Right kidney (tissue), 1 donor: ENCODE results near the gene DNAH11.

Experiments used
- DNase-seq: peaks from one replicate; pipeline ENCODE4 v3.0.0-alpha.2; 2016

The DNAH11 gene

DNA sequence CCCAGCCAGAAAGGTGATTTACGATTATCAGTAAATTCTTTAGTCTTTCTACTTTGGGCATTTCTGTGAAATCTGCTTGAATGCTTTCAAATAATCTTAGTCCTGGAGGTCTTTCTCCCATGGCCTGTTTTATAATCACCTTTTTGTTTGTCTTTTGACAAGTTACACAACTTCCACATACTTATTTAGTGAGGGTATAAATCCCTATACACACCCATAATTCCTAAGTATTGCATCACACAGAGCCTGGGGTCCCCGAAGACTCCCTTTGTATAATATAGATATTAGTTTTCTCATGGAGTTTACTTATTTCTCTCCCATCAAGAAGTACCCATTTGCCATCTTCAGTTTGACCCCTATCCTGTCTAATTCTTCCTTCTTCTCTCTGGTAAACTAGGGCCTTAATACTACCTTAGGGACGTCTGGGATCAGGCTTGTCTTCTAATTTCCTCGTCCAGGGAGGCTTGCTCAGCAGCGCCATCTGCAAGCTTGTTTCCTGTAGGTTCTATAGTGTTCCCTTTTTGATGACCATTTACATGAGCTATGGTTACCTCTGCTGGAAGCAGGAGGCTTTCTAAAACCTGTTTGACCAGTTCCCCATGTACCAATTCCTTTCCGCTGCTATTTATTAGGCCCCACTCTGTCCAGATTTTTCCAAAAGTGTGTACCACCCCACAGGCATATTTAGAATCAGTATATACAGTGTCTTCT lies 8.1 kb downstream of the DNAH11 start:
- DNase-seq, result no peak

- no peak for DNase-seq
These were observed 19.5 kb downstream of the DNAH11 start for GRCh38 chr7:21562385-21562784.

- DNase-seq, result no peak
These were observed 22.8 kb downstream of the DNAH11 start for GRCh38 chr7:21565614-21566013.

DNA sequence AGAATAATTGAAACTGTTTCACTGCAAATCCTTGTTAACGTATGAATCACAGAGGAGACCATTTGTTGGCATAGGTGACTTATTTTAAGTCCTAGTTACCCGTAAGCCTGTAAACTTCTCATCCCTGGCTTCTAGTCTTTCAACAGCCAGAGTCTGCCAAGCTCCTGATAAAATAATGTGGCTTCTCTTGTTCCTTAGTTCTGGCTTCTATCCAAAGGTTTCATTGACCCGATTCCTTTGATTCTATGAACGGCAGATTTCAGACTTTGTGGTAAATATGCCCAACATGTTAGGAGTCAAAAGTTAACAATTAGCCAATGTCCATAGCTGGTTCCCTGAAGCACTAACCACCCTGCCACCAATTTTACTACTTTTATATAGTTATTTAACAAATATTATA lies 23.3 kb downstream of the DNAH11 start:
- no peak for DNase-seq

GRCh38 chr7:21568762-21569161 lies 25.9 kb downstream of the DNAH11 start:
- no peak for DNase-seq

- no peak for DNase-seq
These were observed 29.8 kb downstream of the DNAH11 start for GRCh38 chr7:21572331-21573313.

GRCh38 chr7:21579341-21580072 lies 36.7 kb downstream of the DNAH11 start:
- DNase-seq, result no peak

DNA sequence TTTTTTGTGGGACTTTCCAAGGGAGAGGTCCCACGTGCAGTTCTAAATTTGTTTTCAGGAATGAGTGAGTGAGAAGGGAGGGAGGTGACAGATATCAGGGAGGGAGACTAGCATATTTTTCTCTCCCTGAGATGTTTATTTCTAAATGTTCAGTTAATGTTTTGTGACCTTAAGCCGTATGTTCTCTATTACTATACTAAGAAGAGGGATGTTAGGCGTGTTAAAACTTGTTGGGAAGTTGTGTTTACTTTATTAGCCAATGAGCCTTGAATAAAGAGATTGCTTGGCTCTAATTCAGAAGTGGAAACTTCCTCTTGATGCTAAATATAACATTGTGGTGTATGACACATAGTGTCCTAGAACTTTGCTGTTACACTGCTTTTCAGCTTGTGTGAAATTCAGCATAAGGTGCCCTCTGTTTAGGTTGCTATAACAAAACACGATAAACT lies 37.3 kb downstream of the DNAH11 start:
- DNase-seq, result no peak

DNA sequence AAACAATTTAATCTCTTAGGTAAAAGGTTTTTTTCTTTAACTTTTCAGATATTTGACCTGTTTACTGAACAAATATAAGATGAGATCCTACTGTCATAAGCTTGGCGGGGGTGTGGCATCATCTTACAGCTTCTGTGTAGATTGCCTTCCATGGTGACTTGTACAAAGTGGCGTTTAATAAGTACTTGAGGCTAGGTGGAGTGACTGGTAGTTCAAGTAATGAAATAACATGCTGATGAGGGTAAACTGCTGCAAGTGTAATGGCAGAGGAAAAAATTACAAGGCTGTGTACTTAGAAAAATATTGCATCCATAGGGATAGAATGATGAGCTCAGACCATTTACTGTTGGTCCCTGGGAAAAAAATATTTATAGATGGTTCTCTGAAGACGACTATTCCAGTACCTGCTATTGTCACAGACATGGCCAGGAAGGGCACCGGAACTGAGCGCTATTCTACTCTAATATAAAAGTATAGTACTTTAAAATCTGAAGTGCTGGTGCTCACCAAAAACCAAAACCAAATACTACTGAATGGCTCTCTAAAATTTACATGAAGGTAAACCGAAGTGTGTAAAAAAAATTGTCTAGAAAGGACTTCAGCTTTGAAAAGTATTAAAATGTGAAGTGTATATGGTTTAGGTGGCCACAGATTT lies 42.4 kb downstream of the DNAH11 start:
- DNase-seq, result no peak

GRCh38 chr7:21587139-21587784 lies 44.4 kb downstream of the DNAH11 start:
- no peak for DNase-seq

DNA sequence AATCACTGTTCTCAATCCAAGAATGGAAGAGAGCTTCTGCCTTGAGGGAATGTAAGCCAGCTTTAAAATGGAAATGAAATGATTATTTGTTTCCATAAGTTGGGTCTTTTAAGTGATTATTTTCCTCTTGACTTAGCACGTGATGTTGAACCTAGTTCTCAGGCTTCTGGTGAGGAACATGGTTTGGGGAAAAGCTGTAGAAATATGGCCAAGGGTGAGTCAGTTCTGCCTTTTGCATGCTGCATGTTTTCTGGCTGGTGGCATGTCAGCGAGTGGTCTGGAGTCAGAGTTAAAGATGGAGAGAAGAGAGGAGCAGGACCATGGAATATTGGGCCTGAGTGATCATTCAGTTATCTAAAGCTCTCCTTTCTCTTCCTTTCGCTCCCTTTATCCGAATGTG lies 54.0 kb downstream of the DNAH11 start:
- no peak for DNase-seq

GRCh38 chr7:21603462-21603861 lies 60.6 kb downstream of the DNAH11 start:
- DNase-seq, result no peak

GRCh38 chr7:21603972-21604749 lies 61.3 kb downstream of the DNAH11 start:
- DNase-seq, result no peak

DNA sequence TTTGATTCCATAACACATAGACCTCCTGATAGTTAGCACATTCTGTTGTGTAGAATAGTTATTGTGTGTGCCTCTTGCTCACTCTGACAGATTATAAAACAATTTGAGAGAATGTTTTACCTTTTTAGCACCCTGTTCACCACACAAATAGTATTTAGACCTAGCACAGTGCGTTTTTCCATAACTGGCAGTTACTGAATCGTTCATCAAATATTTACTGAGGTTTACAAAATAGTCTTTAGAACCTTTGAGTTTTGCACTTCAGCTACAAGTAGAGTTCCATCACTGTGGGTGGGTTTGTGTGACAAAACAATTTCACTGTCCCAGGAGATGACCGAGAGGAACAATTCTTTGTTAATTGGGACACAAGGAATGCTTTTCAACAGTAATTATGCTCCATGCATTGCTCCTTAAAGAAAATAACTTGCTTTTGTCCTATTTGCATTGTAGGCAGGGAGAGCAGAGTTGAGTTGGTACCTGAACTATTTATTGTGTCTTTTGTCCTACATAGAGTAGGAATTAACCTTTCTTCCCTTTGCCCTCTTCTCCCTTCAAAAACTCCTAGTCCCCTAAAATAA lies 62.3 kb downstream of the DNAH11 start:
- no peak for DNase-seq

DNA sequence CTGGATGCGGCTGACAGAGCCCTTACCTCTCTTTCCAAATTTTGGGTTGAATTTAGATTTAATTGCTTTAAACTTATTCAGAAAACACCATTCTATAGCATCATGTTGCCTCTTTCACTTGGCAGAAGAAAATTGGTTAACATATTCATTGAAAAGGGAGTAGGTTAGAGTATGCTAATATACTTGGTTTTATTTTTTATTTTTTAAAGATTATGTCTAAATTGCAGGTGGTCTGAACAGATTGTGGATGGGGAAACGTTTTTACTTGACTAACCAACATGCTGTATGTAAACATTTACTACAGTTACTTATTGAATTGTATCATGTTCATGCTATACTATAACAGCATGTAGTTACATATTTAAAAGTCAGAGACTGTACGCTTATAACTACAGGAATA lies 65.6 kb downstream of the DNAH11 start:
- no peak for DNase-seq

DNA sequence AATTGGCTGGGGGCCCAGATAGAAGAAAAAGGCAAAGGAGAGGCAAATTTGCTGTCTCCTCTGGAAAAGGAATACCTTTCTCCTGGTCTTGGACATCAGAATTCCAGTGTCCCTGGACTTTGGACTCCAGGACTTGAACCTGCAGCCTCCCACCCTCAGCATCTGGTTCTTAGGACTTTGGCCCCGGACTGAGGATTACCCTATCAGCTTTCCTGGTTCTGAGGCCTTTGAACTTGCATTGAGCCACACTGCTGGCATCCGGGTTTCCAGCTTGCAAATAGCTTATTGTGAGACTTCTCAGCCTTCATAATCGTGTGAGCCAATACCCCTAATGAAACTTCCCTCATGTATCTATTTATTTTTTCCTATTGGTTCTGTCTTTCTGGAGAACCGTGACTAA lies 68.3 kb downstream of the DNAH11 start:
- no peak for DNase-seq

DNA sequence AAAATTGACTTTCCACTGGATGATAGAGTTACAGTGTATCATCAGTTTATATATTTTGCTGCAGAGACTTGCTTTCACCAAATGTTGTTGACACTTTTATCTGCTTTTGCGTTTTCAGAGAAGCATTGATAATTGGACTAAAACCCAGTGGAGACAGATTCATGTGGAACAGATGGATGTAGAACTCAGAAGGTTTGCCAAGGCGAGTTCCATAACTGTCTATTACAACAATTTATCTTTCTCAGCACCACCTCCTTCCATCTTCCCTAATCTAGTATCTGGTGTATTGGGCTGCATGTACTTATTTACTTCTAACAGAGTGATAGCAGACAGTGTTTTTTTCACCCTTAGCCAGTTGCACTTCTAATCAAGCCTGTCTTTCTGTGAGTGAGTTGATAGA lies 73.3 kb downstream of the DNAH11 start:
- DNase-seq, result no peak

DNA sequence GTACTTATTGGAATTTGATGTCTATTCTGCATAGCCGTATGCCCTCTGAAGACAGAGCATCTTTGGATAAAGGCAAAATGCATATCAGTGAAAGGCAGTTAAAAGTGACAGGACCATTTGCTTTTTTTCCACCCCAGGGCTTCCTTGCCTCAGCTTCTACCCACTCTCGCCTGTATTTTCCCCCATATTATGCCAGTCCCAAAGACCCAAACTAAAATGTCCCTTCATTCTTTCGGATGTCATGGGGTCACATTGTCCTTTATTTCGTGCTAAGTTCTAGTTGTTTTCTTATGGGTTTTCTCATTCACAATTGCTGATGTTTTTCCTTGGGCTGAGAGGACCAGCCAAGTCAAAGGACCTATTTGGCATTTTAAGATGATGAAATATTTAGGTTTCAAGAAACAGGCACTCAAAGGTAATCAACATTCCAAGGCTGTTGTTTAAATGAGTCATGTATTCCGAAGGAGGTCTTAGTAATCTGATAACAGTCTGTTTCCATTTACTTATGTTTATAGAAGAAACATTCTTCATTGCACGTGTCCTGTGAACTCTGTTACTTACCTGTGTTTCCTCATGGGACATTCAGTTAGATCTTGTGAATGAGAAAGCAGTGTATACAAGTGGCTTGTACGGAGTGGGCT lies 74.1 kb downstream of the DNAH11 start:
- no peak for DNase-seq

- no peak for DNase-seq
These were observed 74.7 kb downstream of the DNAH11 start for GRCh38 chr7:21617513-21617912.

DNA sequence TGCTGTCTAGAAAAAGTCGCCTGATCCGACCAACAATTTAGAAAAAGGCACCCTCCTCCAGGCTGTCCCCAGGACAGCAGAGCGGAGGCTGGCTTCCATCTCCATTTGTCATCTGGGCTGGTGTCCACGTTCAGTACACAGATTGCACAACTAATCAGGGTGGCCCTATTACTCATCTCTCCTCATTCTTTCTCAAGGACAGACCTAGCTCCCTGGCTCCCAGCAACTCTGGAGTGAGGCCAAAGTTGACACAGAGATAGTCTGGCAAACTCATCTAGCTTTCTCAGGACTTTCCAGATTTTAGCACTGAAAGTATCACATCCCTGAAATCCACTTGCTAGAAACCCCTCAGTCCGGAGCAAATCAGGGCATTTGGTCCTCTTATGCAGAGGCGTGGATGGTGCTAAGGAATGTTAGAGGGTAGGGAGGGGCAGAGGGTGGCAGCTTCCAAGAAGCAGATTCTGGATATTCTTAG lies 75.1 kb downstream of the DNAH11 start:
- no peak for DNase-seq
